ENCODE measurements around the gene MAP3K7CL.
A peak's percentile ranks its signal among the peaks of the same experiment; 100 is the strongest.

Gene MAP3K7CL

DNA sequence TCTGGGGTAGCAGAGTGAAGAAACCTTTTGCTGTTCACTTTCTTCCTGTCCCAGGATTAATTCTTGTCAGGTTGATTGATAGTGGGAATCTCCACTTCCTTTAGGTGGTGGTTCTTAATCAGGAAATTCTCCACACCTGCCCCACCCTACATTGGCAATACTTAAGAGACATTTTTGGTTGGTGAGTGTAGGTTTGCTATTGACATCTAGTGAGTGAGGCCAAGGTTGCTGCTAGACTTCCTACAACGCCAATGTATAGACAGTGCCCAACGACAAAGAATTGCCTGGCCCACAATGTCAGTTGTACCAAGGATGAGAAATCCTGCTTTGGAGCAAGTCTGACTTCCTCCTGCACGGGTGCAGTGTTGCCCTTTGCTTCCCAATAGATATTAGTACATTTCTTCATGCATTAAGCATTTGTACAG is 38.5 kb downstream of the MAP3K7CL start:
- no peak for DNase-seq (ENCODE audit: low read depth)

DNA sequence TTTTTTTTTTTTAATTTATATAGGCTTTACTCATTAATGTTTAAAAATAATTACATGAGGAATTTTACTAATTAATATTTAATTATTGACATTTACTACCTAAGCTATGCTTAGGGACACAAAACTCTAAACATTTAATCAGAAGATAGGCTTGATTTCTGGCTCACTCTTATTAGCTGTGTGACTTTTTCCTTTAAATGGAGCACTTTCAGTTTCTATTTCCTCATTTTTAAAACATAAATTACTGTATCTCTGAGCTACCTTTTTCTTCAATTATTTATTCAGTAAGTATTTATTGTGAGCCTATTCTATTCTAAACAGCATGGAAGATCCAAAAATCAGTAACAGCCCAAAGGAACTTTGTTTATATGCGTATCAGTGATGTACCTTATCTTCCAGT is 40.5 kb downstream of the MAP3K7CL start:
- DNase-seq (ENCODE audit: low read depth), result no peak

DNA sequence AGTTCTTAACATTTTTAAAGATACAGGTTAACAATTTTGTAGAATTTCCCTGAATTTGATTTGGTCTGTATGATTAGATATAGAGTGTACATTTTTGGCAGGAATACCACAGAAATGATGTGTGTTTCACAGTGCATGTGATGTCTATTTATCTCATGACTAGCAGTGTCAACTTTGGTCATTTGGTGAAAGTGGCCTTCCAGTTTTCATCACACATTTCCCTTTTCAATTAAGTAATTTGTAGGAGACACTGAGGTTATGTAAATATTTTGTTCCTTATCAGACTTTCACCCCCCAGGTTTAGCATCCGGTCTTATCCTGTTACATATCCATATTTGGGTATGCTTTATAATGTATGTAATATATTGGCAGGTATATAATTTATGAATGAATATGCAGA is 41.8 kb downstream of the MAP3K7CL start:
- DNase-seq (ENCODE audit: low read depth), result no peak

DNA sequence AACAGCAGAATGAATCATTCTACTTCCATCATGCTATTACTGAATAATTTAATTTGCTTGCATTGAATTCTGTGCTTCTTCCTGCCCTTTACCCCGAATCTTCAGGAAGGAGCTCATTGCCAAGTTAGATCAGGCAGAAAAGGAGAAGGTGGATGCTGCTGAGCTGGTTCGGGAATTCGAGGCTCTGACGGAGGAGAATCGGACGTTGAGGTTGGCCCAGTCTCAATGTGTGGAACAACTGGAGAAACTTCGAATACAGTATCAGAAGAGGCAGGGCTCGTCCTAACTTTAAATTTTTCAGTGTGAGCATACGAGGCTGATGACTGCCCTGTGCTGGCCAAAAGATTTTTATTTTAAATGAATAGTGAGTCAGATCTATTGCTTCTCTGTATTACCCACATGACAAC is 44.2 kb downstream of the MAP3K7CL start:
- no peak for DNase-seq (ENCODE audit: low read depth)

DNA sequence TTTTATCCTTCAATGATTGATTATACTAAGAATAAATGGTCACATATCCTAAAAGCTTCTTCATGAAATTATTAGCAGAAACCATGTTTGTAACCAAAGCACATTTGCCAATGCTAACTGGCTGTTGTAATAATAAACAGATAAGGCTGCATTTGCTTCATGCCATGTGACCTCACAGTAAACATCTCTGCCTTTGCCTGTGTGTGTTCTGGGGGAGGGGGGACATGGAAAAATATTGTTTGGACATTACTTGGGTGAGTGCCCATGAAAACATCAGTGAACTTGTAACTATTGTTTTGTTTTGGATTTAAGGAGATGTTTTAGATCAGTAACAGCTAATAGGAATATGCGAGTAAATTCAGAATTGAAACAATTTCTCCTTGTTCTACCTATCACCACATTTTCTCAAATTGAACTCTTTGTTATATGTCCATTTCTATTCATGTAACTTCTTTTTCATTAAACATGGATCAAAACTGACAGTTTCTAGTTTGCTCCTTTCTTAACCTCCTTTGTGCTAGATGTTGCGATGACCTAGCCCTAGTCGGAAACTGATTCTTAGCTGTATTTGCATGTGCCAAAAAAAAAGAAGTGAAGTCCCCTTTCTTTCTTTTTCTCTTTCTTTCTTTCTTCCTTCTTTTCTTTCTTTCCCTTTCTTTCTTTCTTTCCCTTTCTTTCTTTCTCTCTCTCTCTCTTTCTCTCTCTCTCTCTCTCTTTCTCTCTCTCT is 45.1 kb downstream of the MAP3K7CL start:
- no peak for DNase-seq (ENCODE audit: low read depth)

DNA sequence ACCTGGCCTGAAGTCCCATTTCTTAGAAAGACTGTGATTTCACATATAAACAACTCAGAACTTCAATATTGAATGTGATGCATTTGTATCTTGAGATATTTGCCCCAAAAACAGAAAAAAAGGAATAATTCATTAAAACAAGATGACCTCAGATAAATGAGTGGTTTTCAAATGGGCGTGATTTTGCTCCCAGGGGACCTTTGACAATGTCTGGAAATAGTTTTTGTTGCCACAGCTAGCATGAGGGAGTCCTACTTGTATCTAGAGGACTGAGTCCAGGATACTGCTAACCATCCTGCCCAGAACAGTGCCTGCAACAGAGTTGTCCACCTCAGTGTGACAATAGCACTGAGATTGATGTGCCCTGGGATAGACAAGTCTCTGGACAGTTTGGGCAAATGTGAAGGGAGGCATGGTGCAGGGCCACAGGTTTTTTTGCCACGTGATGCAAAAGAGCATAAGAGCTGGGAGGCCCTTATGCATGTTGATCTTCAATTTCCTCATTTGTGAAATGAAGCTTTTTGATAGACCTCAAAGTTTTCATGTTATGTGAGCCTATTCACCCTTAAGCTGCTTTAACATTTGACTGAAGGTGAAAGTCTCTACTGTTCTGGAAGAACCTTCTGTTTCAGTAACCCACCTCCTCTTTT is 46.2 kb downstream of the MAP3K7CL start:
- DNase-seq (ENCODE audit: low read depth), result no peak

DNA sequence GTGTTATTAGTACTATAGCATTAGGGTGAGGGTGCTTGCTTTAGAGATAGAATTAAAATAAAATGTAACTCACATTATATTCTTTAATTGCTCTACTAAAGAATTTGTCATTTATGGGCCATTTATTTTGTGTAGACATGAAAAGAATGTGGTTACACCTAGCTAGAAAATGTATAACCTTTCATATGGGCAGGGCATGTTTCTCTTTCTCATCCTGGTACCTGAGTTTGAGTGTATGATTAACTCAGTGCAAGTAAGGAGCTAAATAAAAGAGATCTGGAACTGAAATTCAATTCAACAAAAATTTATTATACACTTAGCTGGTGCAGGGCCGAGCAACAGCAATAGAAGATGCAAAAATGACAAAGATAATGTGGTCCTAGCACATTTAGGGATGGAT is 47.4 kb downstream of the MAP3K7CL start:
- DNase-seq (ENCODE audit: low read depth), result no peak

DNA sequence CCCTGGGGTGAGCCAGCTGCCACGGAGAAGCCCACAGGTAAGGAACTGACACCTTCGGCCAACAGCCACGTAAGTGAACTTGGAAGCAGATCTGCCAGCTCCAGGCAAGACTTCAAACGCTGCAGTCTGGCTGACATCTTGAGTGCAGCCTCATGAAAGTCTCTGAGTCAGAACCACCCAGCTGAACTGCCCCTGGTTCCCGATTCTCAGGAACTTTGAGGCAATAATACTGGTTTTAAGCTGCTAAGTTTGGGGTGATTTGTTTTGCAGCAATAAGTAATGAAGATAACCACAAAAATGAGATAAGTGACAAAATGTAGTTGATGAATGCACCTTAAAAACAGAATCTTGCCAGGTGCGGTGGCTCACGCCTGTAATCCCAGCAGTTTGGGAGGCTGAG is 48.5 kb downstream of the MAP3K7CL start:
- no peak for DNase-seq (ENCODE audit: low read depth)

DNA sequence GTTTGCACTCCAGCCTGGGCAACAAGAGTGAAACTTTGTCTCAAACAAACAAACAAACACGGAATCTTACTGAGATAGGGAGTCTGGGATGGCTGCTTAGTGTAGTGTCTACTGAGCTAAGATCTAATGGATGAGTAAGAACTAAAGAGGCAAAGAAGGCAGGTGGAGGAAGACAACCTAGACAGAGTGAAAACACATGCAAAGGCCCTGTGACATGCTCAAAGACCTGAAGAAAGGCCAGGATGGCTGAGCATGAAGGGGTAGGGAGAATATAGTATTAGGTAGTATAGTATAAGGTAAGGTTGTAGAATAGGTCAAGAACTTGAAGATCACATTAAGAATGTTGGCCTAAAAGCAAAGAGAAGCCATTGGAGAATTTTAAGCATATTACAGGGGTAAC is 49.1 kb downstream of the MAP3K7CL start:
- no peak for DNase-seq (ENCODE audit: low read depth)

DNA sequence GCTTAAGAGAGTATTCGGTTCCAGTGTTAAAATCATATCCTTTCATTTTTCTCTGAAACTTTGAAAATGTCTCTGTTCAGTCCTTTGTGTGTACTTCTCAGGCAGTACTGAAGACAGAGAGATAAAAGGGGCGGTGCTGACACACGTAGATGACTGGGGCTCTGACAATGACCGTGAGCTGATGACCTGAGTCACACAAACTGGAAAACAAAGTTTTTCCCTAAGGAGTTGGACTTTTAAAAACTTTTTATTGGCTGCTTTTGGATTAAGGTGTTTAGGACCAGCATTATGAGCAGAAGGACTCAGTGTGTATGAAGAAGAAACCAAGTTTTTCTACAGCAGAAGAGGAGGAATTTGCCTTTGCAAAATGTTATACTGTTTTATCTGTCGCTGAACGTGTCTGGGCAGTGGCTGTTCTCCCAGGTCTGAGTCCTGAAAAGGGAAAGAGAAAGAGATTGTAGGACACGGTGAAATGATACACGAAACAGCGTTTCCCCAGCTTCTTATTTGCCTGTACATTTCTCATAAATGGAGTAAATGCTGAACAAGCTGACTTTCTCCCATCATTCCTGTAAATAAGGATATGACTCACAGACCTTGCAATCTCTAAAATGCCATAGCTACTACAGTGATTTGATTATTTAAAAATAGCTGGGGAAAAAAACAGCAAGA is 51.5 kb downstream of the MAP3K7CL start:
- peak; percentile 79 for DNase-seq (ENCODE audit: low read depth)

DNA sequence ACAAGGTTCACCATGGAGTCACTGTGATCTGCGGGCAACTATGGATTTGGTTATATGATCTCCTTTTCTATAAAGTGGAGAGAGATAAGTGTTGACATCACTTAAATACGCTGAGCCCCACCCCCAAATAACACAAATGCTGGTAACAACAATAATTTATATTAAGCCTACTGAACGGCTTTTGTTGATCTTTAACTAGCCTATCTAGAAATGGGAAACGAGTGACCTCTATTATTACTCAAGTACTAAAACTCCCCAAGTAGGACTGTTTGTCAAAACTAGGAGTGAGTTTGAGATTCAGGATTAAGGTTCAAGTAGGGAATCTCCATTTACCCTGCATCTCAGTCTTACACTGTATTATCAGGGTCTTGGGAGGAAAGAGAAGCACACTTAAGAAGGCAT is 52.2 kb downstream of the MAP3K7CL start:
- no peak for DNase-seq (ENCODE audit: low read depth)

DNA sequence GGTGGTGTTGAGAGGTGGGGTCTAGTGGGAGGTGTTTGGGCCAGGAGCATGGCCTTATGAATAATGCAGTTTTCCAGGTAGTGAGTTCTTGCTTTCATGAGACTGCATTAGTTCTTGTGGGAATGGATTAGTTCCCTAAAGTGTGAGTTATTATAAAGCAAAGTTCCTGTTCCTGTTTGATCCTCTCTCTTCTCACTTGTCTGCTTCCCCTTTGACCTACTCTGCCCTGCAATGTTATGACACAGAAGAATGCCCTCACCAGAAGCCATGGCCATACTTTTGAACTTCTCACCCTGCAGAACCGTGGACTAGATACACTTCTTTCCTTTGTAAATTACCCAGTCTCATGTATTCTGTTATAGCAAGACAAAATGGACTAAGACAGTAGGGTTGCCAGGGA is 53.6 kb downstream of the MAP3K7CL start:
- DNase-seq (ENCODE audit: low read depth), result no peak

DNA sequence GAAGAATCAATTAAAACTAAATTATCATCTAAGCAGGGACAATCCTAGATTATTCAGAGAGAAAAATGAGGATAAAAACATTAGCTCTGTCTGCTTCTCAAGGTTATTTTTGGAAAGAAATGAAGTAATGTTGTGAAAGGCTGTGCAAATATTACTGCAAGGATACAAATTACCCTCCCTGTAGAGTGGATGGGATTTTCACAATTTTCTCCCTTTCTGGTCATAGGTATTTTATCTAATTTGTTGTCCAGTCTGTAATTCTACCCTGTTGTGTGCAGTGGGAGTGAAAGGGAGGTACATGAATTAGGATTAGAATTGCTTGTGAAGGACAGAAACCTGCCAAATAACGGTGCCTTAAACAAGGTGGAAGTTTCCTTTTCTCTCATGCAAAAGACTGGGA is 54.7 kb downstream of the MAP3K7CL start:
- no peak for DNase-seq (ENCODE audit: low read depth)

DNA sequence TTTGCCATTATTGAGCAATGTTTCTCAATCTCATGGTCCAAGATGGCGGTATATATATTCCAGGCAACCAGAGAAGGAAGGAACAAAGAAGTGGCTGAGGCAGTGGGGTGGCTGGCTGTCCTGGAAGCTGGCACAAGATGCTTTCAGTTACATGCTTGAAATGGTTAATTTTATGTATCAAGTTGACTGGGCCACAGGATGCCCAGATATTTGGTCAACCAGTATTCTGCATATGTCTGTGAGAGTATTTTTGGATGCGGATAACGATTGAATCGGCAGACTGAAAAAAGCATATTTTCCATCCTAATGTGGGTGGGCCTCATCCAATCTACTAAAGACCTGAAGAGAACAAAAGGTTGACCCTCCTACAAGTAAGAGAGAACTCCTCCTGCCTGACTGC is 55.2 kb downstream of the MAP3K7CL start:
- DNase-seq (ENCODE audit: low read depth), result no peak

DNA sequence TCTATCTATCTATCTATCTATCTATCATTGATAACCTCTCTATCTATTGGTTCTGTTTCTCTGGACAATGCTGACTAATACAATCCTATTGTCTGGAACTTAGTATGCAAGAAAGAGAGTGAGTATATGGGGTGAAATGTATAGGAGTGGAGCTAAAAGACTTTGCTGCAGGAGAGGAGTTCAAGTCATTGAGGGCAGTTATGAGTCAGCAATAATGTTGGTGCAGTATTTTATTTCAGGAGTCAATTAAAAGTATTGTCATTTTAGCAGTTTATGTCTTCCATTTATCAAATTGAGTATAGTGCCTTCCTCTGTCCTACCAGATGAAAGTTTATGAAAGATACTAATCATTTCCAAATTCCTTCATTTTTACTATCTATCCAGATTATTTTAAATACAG is 55.8 kb downstream of the MAP3K7CL start:
- DNase-seq (ENCODE audit: low read depth), result no peak

DNA sequence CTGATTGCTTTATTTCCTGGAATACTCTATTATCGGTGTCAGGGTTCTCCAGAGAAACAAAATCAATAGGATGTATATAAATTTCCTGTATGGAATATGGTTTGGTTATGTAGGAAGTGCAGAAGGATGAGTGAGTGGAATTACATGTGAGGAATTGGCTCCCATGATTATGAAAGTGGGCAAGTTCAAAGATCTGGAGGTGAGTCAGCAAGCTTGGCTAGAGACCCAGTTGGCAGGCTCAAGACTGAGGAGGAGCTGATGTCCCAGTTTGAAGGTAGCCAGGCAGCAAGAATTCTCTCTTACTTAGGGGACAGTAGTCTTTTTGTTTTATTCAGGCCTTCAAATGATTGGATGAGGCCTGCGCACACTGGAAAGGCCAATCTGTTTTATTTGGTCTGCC is 57.5 kb downstream of the MAP3K7CL start:
- DNase-seq (ENCODE audit: low read depth), result peak; percentile 91

DNA sequence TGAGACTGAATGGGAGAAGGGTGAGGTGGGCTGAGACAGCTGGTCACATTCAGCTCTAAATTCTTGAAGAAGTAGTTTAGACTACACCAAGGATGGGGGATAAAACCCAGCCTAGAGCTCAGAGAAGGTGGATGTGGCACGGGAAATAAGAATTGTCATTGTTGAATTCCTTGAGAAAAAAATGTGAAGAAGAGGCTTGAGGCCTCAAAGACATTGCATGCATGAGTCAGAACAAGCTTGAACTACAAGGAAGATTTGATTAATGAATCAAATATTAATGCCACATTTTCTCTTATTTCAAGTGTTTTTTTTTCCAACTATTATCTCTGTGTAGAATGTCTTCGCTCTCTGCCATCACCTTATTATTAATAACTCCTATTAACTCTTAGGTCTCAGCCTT is 58.9 kb downstream of the MAP3K7CL start:
- DNase-seq (ENCODE audit: low read depth), result no peak

DNA sequence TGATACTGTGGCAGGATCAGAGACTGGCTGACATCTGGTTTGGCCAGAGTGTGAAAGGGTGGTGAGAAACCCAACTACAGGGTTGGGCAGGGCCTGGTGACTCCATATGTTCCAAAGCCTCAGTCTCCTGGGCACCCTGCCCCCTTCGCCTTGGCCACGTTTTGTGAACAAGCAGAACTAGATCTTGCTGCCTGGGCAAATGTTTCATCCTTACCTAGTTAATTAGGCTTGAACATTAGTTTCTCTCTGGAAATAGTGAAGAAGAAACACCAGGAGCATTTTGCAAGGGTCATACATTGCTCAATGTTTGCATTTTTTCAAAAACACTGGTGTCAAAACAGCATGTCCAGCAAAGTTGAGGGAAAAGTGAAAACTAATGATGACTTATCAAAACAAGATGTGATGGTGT is 60.5 kb downstream of the MAP3K7CL start:
- no peak for DNase-seq (ENCODE audit: low read depth)

DNA sequence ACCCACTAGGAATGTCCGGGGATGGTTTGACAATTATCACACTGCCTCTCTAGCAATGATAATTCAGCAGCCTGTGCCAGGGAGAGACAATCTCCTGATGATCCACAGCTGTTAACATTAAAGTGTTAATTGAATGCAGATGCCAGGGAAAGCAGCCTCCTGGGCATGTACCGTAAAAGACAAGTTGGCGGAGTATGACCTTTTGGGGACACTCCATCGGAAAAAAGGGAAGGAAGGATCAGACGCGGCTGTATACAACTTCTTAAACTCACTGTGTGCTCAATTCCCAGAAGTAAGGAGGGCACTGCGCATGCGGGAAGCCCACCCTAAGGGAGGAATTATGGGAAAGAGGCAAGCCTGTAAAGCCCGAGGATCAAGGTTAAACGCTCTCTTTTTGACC is 62.6 kb downstream of the MAP3K7CL start:
- no peak for DNase-seq (ENCODE audit: low read depth)

DNA sequence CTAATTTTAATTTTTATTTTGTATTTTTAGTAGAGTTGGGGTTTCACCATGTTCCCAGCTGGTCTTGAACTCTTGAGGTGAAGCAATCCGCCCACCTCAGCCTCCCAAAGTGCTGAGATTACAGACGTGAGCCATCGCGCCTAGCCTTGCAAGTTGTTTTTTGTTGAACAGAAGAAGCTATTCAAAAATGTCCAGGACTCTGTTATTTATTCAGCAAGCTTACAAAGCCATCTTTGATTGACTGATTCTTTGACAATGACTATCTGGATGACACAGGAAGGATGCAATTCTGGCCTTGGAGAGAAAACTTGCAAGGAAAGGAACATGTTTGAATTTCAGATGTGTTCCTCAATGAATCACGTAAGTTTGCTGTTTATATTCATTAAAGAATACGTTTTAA is 63.5 kb downstream of the MAP3K7CL start:
- DNase-seq (ENCODE audit: low read depth), result no peak

DNA sequence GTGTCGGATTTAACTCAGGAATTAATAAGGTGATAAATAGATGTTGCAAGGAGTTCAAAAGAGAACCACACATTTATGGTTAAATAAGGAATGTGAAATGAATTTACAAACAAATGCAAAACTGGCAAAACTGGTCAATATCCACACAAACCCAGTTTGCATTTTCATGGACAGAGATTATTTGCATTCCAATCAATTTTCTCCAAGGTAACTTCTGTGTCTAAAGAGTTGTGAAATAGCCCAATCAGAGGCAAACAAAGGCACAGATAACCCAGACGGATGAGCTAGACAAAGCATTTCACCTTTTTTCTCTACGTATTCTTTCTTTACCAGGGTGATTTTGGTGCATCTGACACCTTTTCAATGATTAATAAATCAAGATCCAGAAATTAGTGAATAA is 63.9 kb downstream of the MAP3K7CL start:
- no peak for DNase-seq (ENCODE audit: low read depth)

DNA sequence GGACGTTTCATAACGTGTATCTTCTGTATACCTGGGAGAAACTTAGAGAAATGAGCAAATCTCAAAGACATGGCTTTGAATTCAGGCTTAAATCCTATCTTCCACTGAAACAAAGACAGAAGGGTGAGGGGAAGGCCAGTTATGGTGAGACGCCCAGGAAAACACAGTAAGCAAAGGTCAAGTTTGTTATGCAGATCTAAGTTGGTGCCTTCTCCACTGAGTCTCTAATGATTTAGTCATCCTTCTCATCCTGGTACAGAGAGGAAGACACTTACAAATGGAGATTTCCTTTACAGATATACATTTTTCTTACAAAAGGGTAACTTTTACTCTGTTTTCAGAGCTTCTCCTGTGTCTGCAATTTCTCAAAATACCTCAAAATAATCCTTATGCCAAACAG is 64.4 kb downstream of the MAP3K7CL start:
- no peak for DNase-seq (ENCODE audit: low read depth)

DNA sequence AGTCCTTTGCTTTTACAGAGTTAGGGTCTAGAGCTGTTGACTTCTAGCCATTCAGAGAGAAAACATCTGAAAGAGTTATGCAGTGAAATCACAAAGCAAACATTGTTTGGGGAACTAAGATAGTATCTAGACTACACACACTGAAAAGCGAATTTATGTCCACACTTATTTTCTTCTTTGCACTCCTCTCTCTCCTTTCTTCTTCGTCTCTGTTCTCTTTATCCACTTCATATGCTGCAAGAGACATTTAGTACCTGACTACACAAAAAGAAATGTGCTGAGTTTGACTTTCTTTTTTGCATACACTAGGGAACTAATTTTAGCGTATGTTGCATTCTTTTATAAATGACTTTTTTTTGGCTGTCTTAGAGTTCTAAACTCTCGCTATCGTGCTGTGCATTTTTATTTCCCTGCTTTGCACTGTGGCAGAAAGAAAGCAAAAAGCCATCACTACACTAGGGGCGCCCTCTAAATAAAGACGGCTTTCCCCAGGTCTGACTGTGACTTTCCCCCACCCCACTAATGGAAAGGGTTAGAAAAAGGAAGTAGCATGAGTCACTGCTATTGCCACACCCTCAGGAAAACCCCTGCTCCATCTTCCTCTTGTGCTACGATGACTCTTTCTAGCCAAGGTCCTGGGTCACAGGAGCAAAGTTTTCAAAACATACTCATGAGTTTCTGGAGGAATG is 65.7 kb downstream of the MAP3K7CL start:
- DNase-seq (ENCODE audit: low read depth), result peak; percentile 89
